ENCODE data around the gene TET1. TPM values are rescaled to one million over a fixed set of nuclear protein-coding genes. Genes with fewer than 3 reads are reported as not detected.

The TET1 gene
- total and polyA plus RNA-seq, 2 of the 13 experiments (the other 11 are each of a cell fraction or from before 2014, with no cell fraction given): 6.9 to 7.3 TPM

GRCh38 chr10:68561865-68562649 lies 1.9 kb downstream of the TET1 start (continued):
- TF ChIP-seq ZNF800 (CRISPR knock-in tag; IDR thresholded peaks at IDR 0.05) (peak; percentile 93), NKX3-1 (CRISPR knock-in tag; IDR thresholded peaks at IDR 0.05) (no peak), ASH2L (IDR thresholded peaks at IDR 0.05; ENCODE audit: insufficient read length, low read depth, low read length) (peak; percentile 82)
- TF ChIP-seq, protein P1, sequence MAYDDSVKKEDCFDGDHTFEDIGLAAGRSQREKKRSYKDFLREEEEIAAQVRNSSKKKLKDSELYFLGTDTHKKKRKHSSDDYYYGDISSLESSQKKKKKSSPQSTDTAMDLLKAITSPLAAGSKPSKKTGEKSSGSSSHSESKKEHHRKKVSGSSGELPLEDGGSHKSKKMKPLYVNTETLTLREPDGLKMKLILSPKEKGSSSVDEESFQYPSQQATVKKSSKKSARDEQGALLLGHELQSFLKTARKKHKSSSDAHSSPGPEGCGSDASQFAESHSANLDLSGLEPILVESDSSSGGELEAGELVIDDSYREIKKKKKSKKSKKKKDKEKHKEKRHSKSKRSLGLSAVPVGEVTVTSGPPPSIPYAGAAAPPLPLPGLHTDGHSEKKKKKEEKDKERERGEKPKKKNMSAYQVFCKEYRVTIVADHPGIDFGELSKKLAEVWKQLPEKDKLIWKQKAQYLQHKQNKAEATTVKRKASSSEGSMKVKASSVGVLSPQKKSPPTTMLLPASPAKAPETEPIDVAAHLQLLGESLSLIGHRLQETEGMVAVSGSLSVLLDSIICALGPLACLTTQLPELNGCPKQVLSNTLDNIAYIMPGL (CRISPR knock-in tag; IDR thresholded peaks at IDR 0.05; ENCODE audit: borderline replicate concordance in 1 of 2, low read depth in 1 of 2): 0 out of 4 replicates have a peak, but pooled peaks of 1 of the 2 experiments have one; percentile 18
- TF ChIP-seq, protein P2, sequence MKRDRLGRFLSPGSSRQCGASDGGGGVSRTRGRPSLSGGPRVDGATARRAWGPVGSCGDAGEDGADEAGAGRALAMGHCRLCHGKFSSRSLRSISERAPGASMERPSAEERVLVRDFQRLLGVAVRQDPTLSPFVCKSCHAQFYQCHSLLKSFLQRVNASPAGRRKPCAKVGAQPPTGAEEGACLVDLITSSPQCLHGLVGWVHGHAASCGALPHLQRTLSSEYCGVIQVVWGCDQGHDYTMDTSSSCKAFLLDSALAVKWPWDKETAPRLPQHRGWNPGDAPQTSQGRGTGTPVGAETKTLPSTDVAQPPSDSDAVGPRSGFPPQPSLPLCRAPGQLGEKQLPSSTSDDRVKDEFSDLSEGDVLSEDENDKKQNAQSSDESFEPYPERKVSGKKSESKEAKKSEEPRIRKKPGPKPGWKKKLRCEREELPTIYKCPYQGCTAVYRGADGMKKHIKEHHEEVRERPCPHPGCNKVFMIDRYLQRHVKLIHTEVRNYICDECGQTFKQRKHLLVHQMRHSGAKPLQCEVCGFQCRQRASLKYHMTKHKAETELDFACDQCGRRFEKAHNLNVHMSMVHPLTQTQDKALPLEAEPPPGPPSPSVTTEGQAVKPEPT (CRISPR knock-in tag; IDR thresholded peaks at IDR 0.05; ENCODE audit: low read depth): no peak

All from HepG2 (cell line).